Measurements from ENCODE around the gene ZFX. TPM values are rescaled to one million over a fixed set of nuclear protein-coding genes. Genes with fewer than 3 reads are reported as not detected.
"Not testable (repeated sequence)": the region's sequence is repeated elsewhere in the genome, so short reads cannot be mapped to it uniquely, and the experiment has no call there.

The ZFX gene
- total RNA-seq, 1 donor from 2014 or later = 33.0 TPM

GRCh38 chrX:24151513-24151912 lies 2.0 kb downstream of the ZFX start:
- DNase-seq (ENCODE audit: low read depth, low spot score) = no peak

GRCh38 chrX:24153178-24153795 lies 3.8 kb downstream of the ZFX start:
- no peak for DNase-seq (ENCODE audit: low read depth, low spot score)

DNA sequence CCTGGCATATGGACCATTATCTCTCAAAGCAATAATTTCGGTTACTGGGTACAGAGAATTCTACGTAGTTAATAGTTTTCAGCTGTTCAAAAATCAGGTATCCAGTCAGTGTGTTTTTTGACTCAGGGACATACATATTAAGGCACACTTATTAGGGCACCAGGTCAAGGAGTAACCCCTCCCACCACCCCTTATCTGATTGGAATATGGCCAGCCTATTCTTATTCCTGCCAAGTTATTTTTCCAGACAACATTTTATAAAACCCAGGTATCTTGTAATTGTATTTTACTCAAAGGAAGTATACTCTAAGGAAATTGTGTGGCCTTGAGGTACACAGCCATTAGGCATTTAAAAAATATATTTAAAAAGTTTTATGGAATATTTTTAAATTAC lies 4.3 kb downstream of the ZFX start:
- DNase-seq (ENCODE audit: low read depth, low spot score) = no peak

GRCh38 chrX:24154490-24155034 lies 5.0 kb downstream of the ZFX start:
- DNase-seq (ENCODE audit: low read depth, low spot score) = no peak

DNA sequence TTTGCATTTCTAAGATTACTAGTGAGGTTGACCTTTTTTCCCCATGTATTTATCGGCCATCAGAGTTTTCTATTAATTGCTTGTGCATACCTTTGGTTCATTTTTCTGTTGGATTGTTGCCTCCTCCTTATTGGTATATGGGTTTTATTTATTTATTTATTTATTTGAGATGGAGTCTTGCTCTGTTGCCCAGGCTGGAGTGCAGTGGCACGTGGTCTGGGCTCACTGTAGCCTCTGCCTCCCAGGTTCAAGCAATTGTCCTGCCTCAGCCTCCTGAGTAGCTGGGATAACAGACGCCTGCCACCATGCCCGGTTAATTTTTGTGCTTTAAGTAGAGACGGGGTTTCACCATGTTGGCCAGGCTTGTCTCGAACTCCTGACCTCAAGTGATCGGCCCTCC lies 6.2 kb downstream of the ZFX start:
- DNase-seq (ENCODE audit: low read depth, low spot score) = not testable (repeated sequence)

DNA sequence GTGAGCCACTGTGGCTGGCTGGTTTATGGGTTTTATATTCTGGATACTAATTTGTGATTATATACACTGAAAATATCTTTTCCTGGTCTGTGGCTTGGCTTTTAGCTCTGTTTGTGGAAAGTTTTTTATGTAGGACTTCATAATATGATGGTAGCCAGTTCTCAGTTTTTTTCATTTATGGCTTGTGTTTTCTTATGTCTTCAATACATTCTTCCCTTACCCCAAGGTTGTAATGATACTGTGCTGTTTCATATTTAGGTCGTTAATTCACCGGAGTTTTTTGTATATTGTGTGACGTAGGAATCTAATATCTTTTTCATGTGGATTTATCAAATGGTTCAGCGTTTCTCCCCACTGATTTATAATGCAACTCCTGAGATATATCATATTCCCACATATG lies 6.6 kb downstream of the ZFX start:
- DNase-seq (ENCODE audit: low read depth, low spot score) = no peak

- DNase-seq (ENCODE audit: low read depth, low spot score) = no peak
Observed at GRCh38 chrX:24158881-24159280, 9.4 kb downstream of the ZFX start.

GRCh38 chrX:24166078-24166477 lies 16.5 kb downstream of the ZFX start:
- DNase-seq (ENCODE audit: low read depth, low spot score) = no peak

- DNase-seq (ENCODE audit: low read depth, low spot score) = no peak
Observed at GRCh38 chrX:24167719-24168472, 18.4 kb downstream of the ZFX start.

DNA sequence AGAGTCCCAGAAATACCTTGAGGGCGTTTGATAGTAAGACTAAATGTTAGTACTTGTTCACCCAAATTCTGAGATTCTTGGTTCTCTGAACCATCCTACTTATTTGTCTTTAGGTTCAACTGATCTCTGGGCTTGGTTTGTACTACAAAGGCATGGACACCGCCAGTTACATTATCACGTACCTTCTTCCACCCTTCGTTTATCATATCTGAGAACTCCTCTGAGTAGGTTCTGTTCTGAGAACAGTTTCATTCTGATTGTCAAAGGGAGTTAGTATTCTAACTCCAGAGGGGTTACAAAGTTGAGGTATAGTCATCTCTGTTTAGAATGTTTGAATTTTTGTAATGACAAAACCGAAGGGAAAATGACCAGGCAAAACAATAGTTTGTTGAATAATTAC lies 19.3 kb downstream of the ZFX start:
- DNase-seq (ENCODE audit: low read depth, low spot score) = no peak

- no peak for DNase-seq (ENCODE audit: low read depth, low spot score)
Observed at GRCh38 chrX:24169211-24169610, 19.7 kb downstream of the ZFX start.

GRCh38 chrX:24173115-24173847 lies 23.8 kb downstream of the ZFX start:
- DNase-seq (ENCODE audit: low read depth, low spot score) = no peak

DNA sequence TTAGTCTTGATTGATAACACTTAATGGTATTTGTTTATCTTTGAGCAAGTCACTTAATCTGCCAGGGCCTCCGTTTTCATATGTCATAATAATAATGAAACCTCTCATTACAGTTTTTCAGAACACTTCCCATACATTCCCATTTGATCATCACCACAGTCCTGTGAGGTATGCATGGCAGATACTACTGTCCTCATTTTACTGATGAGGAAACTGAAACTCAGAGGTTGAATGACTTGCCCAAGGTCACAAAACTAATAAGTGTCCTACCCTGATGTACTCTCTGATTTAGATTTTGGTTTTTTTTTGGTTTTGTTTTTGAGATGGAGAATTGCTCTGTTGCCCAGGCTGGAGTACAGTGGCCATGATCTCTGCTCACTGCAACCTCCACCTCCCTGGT lies 25.7 kb downstream of the ZFX start:
- DNase-seq (ENCODE audit: low read depth, low spot score) = no peak

- no peak for DNase-seq (ENCODE audit: low read depth, low spot score)
Observed at GRCh38 chrX:24178441-24178840, 28.9 kb downstream of the ZFX start.

DNA sequence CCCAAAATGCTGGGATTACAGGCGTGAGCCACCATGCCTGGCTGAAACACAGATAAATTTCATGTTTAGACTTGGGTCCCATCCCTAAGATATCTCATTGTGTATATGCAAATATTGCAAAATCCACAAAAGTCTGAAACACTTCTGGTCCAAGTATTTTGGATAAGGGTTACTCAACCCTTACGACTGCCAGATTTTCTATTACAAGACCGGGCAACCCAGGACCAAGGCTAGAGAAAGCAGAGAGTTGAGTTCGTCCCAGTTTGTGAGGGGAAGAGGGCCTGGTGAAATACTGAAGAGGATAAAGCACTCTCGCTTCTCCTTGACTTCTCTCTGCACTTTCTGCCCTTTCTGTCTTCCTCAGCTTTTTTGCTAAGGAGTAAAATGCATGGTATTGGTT lies 34.5 kb downstream of the ZFX start:
- DNase-seq (ENCODE audit: low read depth, low spot score) = no peak

- no peak for DNase-seq (ENCODE audit: low read depth, low spot score)
Observed at GRCh38 chrX:24186483-24186882, 37.0 kb downstream of the ZFX start.

- no peak for DNase-seq (ENCODE audit: low read depth, low spot score)
Observed at GRCh38 chrX:24186986-24187385, 37.5 kb downstream of the ZFX start.

DNA sequence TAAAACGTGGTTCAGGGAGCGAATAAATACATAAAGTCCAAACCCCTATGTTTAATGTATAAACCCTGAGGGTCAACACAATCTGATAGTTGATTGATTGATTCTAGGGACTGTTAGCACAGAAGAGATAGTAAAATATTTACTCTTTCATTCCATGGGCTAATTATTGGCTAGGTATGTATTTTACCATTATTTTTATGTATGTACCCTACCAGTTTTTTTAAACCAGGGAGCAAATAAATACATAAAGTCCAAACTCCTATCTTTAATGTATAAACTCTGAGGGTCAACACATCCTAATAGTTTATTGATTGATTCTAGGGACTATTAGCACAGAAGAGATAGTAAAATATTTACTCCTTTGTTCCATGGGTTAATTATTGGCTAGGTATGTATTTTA lies 40.0 kb downstream of the ZFX start:
- no peak for DNase-seq (ENCODE audit: low read depth, low spot score)

DNA sequence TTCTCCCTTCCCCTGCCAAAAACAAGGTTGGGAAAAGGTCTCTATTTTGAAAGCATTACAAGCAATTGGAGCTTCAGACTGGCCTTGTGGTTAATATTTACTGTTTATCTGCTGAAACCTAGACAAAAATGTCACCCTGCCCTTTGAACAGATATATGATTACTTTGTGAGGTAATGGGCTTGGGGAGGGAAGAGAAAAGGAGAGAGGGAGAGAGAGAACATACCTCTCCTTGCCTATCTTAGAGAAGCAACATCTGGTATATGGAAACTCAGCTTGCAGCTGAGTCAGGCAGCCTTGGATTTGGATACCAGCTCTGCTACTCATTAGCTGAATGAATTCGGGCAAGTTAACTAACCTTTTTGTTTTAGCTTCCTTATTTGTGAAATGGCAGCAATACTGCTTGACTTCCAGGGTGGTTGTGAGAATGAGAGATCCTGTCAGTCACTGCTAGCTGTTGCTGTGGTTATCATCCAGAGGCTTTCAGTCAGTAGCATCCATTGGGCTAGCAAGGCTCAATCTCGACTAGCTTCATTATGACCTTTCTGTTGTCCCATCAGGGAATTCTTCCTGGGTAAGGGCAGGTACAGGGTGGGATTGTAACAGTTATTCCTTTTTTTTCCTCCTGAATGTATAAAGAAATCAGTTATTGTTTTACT lies 41.1 kb downstream of the ZFX start:
- DNase-seq (ENCODE audit: low read depth, low spot score) = no peak

- DNase-seq (ENCODE audit: low read depth, low spot score) = no peak
Observed at GRCh38 chrX:24196509-24196908, 47.0 kb downstream of the ZFX start.

DNA sequence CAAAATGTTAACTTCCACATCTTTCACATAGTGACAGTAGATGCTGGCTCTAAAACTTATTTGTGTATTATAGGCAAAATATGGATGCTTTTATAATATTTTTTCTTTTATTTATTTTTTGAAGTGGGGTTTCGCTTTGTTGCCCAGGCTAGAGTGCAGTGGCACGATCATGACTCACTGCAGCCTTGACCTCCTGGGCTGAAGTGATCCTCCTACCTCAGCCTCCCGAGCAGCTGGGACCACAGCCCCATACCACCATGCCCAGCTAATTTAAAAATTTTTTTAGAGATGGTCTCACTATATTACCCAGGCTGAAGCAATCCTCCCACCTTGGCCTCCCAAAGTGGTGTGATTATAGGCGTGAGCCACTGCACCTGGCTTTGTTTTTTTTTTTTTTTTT lies 48.6 kb downstream of the ZFX start:
- DNase-seq (ENCODE audit: low read depth, low spot score) = no peak

- DNase-seq (ENCODE audit: low read depth, low spot score) = no peak
Observed at GRCh38 chrX:24200133-24200532, 50.6 kb downstream of the ZFX start.
